Mucosa of rectum (tissue), 2 donors: Measurements from ENCODE around the gene ARHGAP5.

Experiments used
- H3K27ac ChIP-seq, 2 donors: one replicate each; pipeline ENCODE4 v1.7.0; 2013; ENCODE audit warnings: inconsistent platforms in 2 of 2, low read depth in 2 of 2, low read length in 2 of 2
- H3K27me3 ChIP-seq, 2 donors: one replicate each; pipeline ENCODE4 v1.7.0; 2013; ENCODE audit warnings: low read length in 2 of 2; ENCODE audit not compliant: control insufficient read depth in 2 of 2, insufficient read depth in 2 of 2
- H3K36me3 ChIP-seq, 2 donors: one replicate each; pipeline ENCODE4 v1.7.0; 2013; ENCODE audit warnings: low read length in 2 of 2; ENCODE audit not compliant: control insufficient read depth in 2 of 2, insufficient read depth in 2 of 2
- H3K4me1 ChIP-seq, 2 donors: one replicate each; pipeline ENCODE4 v1.7.0; 2013; ENCODE audit warnings: low read length in 2 of 2, mild to moderate bottlenecking in 1 of 2; ENCODE audit not compliant: control insufficient read depth in 2 of 2, insufficient read depth in 2 of 2
- H3K4me3 ChIP-seq, 2 donors: one replicate each; pipeline ENCODE4 v1.7.0; 2013; ENCODE audit warnings: low read length in 2 of 2
- H3K9ac ChIP-seq, 2 donors: one replicate each; pipeline ENCODE4 v1.7.0; 2013; ENCODE audit warnings: low read length in 2 of 2, low read depth in 1 of 2, mild to moderate bottlenecking in 1 of 2
- H3K9me3 ChIP-seq, 2 donors: one replicate each; pipeline ENCODE4 v1.7.0; 2013; ENCODE audit warnings: low read length in 2 of 2; ENCODE audit not compliant: control insufficient read depth in 2 of 2
- donor health status: healthy.
- donor health status: Normal muscosa, but diverticular disease.

Gene ARHGAP5, protein sequence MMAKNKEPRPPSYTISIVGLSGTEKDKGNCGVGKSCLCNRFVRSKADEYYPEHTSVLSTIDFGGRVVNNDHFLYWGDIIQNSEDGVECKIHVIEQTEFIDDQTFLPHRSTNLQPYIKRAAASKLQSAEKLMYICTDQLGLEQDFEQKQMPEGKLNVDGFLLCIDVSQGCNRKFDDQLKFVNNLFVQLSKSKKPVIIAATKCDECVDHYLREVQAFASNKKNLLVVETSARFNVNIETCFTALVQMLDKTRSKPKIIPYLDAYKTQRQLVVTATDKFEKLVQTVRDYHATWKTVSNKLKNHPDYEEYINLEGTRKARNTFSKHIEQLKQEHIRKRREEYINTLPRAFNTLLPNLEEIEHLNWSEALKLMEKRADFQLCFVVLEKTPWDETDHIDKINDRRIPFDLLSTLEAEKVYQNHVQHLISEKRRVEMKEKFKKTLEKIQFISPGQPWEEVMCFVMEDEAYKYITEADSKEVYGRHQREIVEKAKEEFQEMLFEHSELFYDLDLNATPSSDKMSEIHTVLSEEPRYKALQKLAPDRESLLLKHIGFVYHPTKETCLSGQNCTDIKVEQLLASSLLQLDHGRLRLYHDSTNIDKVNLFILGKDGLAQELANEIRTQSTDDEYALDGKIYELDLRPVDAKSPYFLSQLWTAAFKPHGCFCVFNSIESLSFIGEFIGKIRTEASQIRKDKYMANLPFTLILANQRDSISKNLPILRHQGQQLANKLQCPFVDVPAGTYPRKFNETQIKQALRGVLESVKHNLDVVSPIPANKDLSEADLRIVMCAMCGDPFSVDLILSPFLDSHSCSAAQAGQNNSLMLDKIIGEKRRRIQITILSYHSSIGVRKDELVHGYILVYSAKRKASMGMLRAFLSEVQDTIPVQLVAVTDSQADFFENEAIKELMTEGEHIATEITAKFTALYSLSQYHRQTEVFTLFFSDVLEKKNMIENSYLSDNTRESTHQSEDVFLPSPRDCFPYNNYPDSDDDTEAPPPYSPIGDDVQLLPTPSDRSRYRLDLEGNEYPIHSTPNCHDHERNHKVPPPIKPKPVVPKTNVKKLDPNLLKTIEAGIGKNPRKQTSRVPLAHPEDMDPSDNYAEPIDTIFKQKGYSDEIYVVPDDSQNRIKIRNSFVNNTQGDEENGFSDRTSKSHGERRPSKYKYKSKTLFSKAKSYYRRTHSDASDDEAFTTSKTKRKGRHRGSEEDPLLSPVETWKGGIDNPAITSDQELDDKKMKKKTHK (N-terminal part only)

DNA sequence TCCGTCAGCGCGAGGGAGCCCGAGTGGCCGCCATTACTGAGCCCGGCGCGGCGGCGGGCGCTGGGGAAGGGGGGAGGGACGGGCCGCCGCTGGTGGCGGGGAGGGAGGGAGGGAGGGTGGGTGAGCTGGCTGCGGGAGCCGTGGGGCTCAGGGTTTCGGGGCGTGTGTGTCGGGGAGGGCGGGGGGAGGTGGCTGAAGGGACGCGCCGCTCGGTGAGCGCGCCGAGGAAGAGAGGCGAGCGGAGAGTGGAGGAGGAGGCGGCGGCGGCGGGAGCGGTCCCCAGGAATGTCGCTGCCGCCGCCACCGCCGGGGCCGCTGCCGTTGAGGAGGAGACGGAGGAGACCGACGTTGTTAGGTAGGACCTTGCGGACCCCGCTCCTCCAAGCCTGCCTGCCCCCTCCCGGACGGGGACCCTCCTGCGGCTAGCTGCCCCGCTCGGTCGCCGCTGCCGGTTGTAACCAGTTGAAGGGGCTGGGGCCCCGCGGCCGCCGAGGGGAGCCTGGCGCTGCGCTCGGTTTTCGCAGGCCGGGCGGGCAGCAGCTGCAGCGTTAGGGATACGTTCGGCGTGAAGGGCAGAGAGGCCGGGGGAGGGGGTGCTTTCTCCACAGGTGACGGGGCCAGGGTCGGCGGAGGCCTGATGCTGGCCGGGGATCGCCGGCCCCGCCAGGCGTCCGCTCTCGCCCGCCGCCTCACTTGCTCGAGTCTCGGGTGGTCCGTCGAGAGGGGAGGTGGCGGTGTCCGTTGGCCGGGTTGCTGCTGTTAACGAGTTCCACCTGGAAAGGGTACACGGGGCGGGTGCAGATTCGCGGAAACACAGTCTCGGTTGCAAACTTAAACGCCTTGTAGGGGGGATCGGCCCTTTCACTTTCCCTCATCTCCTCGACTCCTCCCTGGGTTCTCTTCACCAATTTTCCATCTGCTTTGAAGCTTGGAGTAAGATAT, at the start of gene ARHGAP5:
ARHGAP5 (plus strand) TSS at position 224 of the 942 bp plus-strand sequence. CDS start 13,366 bp downstream, outside the sequence.
- no peaks in the 10 kb centered on the region for H3K27me3 ChIP-seq
- H3K27ac ChIP-seq = peak within 1 kb of the TSS; percentile 94 to 97
- H3K4me3 ChIP-seq = peak within 1 kb of the TSS; percentile 79 to 98
- H3K9ac ChIP-seq = peak within 1 kb of the TSS; percentile 97 to 98
- peaks cover 14 to 18% of the 10 kb centered on the region in 2 donors for H3K4me1 ChIP-seq
- no peaks in the 10 kb centered on the region for H3K36me3 ChIP-seq
- no peaks in the 10 kb centered on the region for H3K9me3 ChIP-seq

DNA sequence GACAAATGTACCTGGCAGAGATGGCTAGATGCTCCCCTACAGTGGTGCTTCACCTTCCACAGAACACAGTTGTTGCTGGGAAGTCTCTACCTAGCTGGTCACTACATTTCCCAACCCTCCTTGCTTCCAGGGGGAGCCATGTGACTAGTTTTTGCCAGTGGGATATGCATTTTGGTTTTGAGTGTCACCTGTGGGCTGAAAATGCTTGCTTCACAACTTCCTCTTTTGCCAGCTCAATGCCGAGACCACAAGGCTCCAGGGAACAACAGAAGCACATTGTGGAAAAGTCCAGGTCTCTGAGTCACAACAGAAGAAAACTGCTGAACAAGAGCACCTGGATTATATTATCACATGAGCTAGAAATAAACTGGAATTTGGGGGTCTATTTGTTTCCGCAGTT, 48.5 kb upstream of the ARHGAP5 start:
- no peak overlapping the region for H3K4me3 ChIP-seq
- H3K9me3 ChIP-seq = no peaks in the 10 kb centered on the region
- H3K27me3 ChIP-seq = no peaks in the 10 kb centered on the region
- no peak overlapping the region for H3K9ac ChIP-seq
- no peak overlapping the region for H3K27ac ChIP-seq
- H3K4me1 ChIP-seq = no peaks in the 10 kb centered on the region
- no peaks in the 10 kb centered on the region for H3K36me3 ChIP-seq

GRCh38 chr14:32033543-32033942, 43.6 kb upstream of the ARHGAP5 start:
- no peak overlapping the region for H3K4me3 ChIP-seq
- no peaks in the 10 kb centered on the region for H3K27me3 ChIP-seq
- H3K36me3 ChIP-seq = no peaks in the 10 kb centered on the region

GRCh38 chr14:32038876-32039275, 38.2 kb upstream of the ARHGAP5 start:
- Histone ChIP-seq H3K4me1 (no peaks in the 10 kb centered on the region), H3K27ac (no peak overlapping the region), H3K36me3 (no peaks in the 10 kb centered on the region), H3K9ac (no peak overlapping the region), H3K4me3 (no peak overlapping the region), H3K9me3 (no peaks in the 10 kb centered on the region), H3K27me3 (no peaks in the 10 kb centered on the region)

More at GRCh38 chr14:32033543-32033942, 43.6 kb upstream of the ARHGAP5 start:
- no peaks in the 10 kb centered on the region for H3K4me1 ChIP-seq
- H3K27ac ChIP-seq = no peak overlapping the region
- no peak overlapping the region for H3K9ac ChIP-seq
- H3K9me3 ChIP-seq = no peaks in the 10 kb centered on the region

DNA sequence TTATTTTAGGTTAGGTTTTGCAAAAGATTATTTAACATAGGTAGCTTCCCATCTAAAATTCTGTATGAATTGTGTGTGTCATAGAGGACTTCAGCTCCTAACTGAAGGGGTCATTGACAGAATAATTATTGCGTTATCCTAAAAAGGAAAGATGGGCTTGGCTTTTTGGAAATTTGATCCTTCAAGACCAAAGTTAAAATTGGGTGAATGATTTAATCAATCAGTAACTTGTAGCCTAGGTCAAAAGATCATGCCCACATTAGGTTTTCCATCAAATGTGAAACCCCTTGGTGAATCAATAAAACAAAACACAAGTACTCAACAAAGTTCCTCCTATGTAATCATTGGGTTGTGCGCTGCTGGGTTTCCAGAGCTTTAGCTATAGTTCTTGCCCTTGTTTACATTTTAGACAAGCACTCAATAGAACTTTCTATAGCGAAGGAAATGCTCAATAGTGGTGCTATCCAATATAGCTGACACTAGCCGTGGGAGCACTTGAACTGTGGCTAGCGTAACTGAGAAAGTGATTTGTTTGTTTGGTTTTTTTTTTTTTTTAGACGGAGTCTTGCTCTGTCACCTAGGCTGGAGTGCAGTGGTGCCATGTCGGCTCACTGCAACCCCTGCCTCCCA, 37.6 kb upstream of the ARHGAP5 start:
- no peaks in the 10 kb centered on the region for H3K9me3 ChIP-seq
- H3K27ac ChIP-seq = no peak overlapping the region
- no peak overlapping the region for H3K9ac ChIP-seq
- H3K27me3 ChIP-seq = no peaks in the 10 kb centered on the region
- no peaks in the 10 kb centered on the region for H3K36me3 ChIP-seq
- no peaks in the 10 kb centered on the region for H3K4me1 ChIP-seq
- H3K4me3 ChIP-seq = no peak overlapping the region

DNA sequence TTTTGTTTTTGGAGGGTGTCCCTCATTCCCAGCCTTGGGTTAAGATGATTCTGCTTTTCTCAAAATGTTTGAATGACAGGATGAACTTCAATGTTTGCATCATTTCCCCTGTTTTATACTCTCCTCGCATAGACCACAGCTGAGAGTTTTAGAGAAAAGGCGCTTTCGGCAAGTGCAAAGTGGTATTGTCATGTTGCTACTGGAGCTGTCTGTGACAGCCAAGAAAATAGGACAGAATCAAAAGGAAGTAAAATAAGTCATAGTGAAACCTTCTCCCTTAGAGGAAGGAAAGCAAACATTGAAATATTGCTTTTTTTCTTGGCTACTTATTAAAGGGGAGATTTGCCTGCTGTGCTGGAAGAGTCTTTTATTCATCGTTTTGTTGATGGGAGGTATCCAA, 33.5 kb upstream of the ARHGAP5 start:
- no peak overlapping the region for H3K4me3 ChIP-seq
- no peaks in the 10 kb centered on the region for H3K27me3 ChIP-seq
- no peaks in the 10 kb centered on the region for H3K4me1 ChIP-seq
- H3K27ac ChIP-seq = no peak overlapping the region
- H3K9me3 ChIP-seq = no peaks in the 10 kb centered on the region
- H3K9ac ChIP-seq = no peak overlapping the region
- H3K36me3 ChIP-seq = no peaks in the 10 kb centered on the region

DNA sequence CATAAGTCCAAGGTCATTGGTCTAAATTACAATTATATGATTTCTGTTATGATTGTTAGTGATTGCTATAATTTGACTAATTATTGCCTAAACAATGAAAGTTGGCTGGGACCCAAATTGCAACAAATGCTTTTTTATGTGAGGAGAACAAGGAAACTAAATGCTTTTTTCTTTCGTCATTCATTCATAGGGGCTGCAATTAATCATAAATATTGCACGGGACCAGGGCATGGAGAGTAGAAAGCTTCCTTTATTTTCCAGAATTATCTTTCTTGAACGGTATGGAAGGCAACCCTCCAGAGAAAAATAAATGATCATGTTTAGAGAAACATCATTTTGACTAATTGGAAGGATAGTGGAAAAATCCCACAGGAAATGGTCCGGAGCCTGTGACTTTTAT, 32.6 kb upstream of the ARHGAP5 start:
- Histone ChIP-seq H3K9me3 (no peaks in the 10 kb centered on the region), H3K27me3 (no peaks in the 10 kb centered on the region), H3K4me3 (no peak overlapping the region), H3K27ac (no peak overlapping the region), H3K4me1 (no peaks in the 10 kb centered on the region), H3K9ac (no peak overlapping the region), H3K36me3 (no peaks in the 10 kb centered on the region)

GRCh38 chr14:32047791-32048190, 29.3 kb upstream of the ARHGAP5 start:
- no peaks in the 10 kb centered on the region for H3K4me1 ChIP-seq
- no peaks in the 10 kb centered on the region for H3K36me3 ChIP-seq
- no peaks in the 10 kb centered on the region for H3K27me3 ChIP-seq
- H3K9me3 ChIP-seq = no peaks in the 10 kb centered on the region
- no peak overlapping the region for H3K27ac ChIP-seq
- no peak overlapping the region for H3K9ac ChIP-seq
- H3K4me3 ChIP-seq = no peak overlapping the region
